Hematopoietic multipotent progenitor cell treated with erythropoietin and hydrocortisone succinate and interleukin-3 and kit ligand, for 6 days (in vitro differentiated cells): ENCODE data around the gene FUT8.
A peak's percentile ranks its signal among the peaks of the same experiment; 100 is the strongest.

Experiments
- DNase-seq: peaks from one replicate; pipeline ENCODE4 v3.0.0-alpha.2; 2015

FUT8 gene

GRCh38 chr14:65496178-65496993, 83.9 kb downstream of the FUT8 start:
- no peak for DNase-seq

DNA sequence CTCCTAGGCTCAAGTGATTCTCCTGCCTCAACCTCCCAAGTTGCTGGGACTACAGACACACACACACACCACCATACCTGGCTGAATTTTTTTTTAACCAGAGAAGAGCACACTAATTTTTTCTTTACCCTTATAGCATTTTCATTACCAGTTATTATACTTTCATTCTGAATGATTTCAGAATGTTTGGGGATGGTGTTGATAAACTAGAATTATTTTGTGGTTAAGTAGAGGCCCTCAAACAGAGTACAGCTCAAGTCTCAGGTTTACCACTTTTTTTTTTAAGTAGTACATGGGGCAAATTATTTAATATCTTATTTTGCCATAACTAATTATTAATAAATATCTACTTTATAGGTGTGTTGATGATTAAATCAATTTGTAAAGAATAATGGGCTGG, 86.6 kb downstream of the FUT8 start:
- DNase-seq: no peak

DNA sequence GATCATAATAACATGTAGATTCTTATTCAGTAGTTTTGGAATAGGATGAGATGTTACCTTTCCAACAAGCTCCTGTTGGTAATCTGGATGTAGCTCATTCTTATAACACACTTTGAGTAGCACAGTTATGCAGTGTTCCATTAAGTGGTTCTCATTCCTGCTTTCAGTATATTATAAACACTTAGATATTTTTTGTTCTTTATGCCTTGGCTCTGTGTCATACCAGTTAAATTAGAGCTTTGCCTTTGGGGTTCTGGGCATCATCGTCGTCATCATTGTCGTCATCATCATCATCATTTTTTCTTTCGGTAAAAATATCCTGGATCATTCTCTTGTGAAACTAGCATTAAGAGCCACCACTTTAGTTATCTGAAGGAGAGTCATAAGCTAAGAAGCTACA, 87.5 kb downstream of the FUT8 start:
- DNase-seq: no peak

GRCh38 chr14:65501328-65501727, 88.8 kb downstream of the FUT8 start:
- peak; percentile 58 for DNase-seq

GRCh38 chr14:65502676-65503124, 90.2 kb downstream of the FUT8 start:
- peak; percentile 30 for DNase-seq

DNA sequence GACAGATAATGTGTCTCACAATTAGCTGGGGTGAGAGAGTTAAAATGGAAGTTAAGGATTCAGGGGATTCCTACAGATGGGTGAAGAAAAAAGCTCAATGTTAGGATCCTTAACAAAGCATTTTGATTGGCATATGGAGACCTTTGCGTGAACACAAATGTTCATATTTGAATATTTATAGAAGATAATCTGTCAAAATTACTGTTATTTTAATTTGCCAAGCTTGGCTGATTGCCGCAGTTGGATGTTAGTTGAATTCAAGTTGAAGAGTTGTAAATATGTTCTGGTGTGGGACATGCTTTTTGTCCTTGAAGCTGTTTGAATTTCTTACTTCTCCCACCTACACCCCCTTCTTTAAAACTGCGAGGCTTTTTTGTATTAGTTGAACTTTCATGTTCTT, 91.2 kb downstream of the FUT8 start:
- DNase-seq: no peak

DNA sequence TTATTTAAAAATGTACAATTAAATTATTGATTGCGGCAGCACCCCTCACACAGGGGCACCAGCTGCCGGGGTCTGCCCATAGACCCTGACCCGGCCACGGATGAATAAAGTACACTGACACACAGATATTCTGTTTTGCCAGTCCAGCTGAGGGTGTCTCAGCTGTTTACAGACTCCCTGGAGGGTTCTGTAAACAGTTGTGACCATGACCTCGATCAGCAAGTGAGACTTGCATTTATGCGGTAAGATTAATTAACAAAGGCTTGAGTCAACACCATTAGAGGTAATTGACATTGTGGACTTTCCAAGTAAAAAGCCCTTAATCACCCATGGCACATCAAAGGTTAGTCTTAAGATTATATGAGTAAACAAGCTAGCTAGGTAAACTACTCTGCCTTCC, 94.3 kb downstream of the FUT8 start:
- DNase-seq: no peak

GRCh38 chr14:65509842-65510241, 97.3 kb downstream of the FUT8 start:
- no peak for DNase-seq

GRCh38 chr14:65513671-65514070, 101.1 kb downstream of the FUT8 start:
- no peak for DNase-seq

DNA sequence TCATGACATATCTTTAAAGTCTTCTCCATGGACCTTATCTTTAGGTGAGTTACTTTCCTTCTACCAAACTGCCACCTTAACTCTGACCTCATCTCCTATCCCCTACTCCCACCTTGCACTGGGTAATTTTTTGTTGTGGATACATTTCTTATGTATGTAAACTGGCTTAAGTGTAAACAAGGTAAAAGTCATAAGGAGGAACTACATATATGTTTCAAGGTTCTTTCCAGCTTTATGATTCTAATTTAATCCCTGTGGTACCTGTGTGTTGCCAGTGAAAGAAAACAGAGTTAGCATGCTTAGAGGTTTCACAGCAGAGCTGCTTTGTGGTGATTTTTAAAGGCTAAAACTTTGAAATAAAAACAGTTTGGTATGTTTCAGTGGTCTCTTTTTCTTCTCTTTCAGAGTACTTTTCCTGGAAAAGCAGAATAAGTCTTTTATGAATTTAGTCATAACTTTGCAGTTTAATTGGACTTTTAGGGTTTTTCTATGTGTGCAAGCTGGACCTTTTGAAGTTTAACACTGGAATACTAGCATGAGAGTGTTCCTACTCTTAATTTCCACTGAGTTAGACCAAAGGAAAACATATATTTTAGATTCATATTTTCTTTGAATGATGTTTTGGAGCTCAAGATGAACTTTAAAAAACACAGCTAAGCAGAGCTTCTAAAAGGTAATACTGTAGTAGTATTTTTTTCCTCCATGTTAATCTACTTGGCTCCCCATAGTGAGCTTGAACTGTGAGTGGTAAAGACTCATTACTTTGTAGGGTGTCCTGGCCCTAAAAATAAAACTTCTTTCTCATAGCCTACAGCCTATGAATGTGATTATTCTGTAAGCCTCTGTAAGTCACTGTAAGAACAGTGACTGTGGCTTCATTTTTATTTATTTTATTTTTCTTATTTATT, 105.4 kb downstream of the FUT8 start:
- peak; percentile 25 for DNase-seq

- DNase-seq: no peak
Observed at GRCh38 chr14:65528069-65528468, 115.5 kb downstream of the FUT8 start.

- no peak for DNase-seq
Observed at GRCh38 chr14:65531148-65531547, 118.6 kb downstream of the FUT8 start.

DNA sequence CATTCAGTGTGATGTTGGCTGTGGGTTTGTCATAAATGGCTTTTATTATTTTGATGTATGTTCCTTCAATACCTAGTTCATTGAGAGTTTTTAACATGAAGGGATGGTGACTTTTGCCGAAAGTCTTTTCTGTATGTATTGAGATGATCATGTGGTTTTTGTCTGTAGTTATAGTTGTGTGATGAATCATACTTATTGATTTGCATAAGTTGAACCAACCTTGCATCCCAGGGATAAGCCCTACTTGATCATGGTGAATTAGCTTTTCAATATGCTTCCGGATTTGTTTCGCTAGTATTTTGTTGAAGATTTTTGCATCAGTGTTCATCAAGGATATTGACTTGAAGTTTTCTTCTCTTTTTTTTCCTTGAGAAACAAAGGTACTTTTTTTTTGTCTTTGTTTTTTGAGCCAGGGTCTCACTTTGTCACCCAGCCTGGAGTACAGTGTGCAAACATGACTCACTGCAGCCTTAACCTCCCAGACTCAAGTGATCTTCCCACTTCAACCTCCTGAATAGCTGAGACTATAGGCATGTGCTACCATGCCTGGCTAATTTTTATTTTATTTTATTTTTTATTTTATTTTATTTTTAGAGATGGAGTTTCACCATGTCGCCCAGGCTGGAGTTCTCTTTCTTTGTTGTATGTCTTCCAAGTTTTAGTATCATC, 121.3 kb downstream of the FUT8 start:
- no peak for DNase-seq

DNA sequence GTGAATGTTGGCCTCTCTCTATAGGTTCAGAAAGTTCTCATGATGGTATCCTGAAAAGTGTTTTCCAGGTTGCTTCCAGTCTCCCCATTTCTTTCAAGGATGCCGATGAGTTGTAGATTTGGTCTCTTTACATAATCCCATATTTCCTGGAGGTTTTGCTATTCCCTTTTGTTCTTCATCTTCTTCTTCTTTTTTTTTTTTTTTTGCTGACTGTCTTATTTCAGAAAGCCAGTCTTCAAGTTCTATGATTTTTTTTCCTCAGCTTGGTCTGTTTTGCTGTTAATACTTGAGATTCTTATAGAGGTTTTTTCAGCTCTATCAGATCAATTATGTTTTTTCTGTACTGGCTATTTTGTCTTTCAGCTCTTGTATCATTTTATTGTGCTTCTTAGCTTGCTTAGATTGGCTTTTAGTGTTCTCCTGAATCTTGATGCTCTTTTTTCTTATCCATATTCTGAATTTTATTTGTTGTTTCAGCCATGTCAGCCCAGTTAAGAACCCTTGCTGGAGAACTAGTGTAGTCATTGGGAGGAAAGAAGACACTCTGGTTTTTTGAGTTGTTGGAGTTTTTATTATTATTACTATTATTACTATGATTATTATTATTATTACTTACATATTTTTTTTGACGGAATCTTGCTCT, 124.4 kb downstream of the FUT8 start:
- DNase-seq: no peak

- no peak for DNase-seq
Observed at GRCh38 chr14:65548878-65549277, 136.3 kb downstream of the FUT8 start.

DNA sequence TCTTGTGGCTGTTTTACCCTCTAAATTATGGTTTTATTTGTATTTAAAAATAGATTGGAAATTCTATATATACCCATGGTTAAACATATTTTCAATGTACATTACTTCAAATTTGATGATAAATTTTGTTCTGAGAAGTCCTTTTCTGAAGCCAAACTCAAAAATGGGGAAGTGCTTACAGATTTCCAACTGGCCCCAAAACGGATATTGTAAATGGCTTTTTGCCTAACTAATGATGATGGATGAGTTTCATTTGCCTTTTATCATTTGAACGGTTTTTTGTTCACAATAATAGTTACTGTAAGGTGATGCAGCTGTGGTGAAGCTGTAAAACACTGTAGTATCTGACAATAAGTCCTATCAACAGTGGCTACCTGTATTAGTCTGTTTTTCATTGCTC, 136.9 kb downstream of the FUT8 start:
- peak; percentile 19 for DNase-seq

DNA sequence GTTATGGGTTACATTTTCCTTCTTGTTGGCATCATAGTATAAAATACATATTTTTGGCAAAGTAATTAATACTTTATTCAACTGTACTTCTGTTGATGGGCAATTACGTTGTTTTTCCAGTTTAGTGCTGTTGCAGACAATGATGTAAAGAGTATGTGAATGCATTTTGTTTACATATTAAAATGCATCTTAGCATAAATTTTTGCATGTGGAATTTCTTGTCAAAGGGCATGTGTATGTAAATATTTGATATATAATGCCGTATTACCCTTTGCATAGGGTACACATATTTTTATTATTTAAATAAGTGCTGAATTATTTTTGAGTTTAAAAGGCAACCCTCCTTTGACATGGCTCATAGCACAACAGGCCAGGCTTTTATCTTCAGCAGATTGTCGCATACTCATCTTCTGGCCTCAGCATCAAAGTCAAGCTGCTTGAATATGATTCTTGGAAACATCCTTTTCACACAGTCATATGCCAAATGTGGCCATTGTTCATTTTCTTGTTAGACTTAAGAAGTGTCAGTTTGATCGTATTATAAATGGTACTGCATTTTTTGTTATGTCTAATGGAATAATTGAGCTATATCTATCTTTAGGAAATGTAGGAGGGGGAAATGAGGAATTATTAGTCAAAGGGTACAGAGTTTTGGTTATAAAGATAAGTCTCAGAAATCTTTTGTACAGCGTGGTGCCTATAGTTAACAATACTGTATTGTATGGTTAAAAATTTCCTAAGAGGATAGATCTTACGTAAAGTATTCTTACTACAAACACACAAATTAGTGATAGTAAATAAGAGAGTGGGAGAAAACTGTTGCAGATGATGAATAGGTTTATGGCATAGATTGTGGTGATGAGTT, 138.5 kb downstream of the FUT8 start:
- peak; percentile 43 for DNase-seq

DNA sequence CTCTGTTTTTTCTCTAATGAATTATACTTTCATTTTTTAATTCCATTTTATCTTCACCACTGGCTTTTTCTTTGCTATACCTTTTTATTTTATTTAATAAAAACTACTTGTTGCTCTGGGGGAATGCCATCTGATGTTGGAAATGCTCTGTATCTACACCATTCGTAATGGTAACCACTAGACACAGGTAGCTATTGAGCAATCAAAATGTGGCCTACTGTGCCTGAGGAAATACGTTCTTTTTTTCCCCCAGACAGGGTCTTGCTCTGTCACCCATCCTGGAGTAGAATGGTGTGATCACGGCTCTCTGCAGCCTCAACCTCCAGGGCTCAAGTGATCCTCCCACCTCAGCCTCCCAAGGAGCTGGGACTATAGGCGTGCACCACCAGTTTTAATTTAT, 140.2 kb downstream of the FUT8 start:
- no peak for DNase-seq

DNA sequence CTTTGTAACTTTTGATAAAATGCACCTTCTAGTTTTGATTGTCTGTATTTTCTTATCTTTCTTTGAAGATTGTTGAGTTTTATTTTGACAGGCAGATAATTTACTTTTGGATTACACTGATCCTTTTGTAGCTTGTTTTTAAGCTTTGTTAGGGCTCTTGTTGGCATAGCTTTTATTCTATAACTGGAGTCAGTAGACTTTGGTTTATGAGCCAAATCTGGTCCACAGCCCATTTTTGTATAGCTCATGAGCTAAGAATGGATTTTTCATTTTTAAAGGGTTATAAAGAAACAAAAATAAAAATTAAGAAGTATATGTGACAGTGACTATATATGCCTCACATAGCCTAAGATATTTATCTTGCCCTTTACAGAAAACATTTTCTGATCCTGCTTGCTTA, 142.3 kb downstream of the FUT8 start:
- DNase-seq: no peak

GRCh38 chr14:65555358-65555757, 142.8 kb downstream of the FUT8 start:
- DNase-seq: no peak

GRCh38 chr14:65558363-65558762, 145.8 kb downstream of the FUT8 start:
- no peak for DNase-seq
